ENCODE data around the gene LRRC55. TPM values are rescaled to one million over a fixed set of nuclear protein-coding genes. Genes with fewer than 3 reads are reported as not detected.

Gene LRRC55
- total RNA-seq, 1 experiment from 2014 or later, result not detected

DNA sequence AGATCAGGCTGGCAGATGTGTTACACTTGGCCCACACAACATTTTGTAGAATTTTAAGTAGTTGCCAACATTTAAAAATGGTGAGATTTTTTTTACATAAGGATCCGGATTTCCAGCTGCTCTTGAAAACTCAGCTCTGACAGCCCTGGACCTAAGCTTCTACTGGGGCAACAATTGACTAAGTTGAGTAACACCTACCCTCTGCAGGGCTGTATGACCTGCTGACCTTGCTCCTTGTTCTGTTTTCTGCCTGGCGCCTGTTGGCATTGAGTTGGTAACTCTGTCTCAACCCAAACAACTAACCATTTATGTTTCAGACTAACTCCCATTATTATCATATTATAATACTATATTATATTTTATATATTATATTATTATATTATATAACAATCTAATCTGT, 21.1 kb upstream of the LRRC55 start:
- ATAC-seq, result no peak
- Histone ChIP-seq H3K27ac (ENCODE audit: low read depth, low read length) (no peak overlapping the region), H3K9me2 (ENCODE audit: insufficient read depth) (no peaks in the 10 kb centered on the region), H3K79me2 (ENCODE audit: insufficient read depth, low read length) (no peaks in the 10 kb centered on the region), H2AFZ (ENCODE audit: low read depth, low read length, poor library complexity, severe bottlenecking) (no peak overlapping the region), H3K4me2 (ENCODE audit: low read length) (no peak overlapping the region), H3K9ac (ENCODE audit: low read length) (no peak overlapping the region), H3K4me3 (replicated peaks in 1 of 2; ENCODE audit: low read depth in 1 of 2, low read length in 2 of 2) (no peak overlapping the region), H4K20me1 (ENCODE audit: insufficient read depth) (no peaks in the 10 kb centered on the region), H3K4me1 (ENCODE audit: control insufficient read depth in 1 of 2, insufficient read depth in 2 of 2, low read length in 2 of 2) (no peaks in the 10 kb centered on the region), H3K27me3 (ENCODE audit: insufficient read depth, low read length) (peaks cover 48% of the 10 kb centered on the region), H3K9me3 (ENCODE audit: control insufficient read depth in 1 of 2, insufficient read depth in 1 of 2, low read depth in 1 of 2, low read length in 2 of 2) (no peaks in the 10 kb centered on the region), H3K36me3 (ENCODE audit: control insufficient read depth in 1 of 2, insufficient read depth in 2 of 2, low read length in 2 of 2) (no peaks in the 10 kb centered on the region)
- RAD21 ChIA-PET (ENCODE audit: low non-redundant PET in 1 of 2, low total read pairs in 2 of 2, uncharacterized antibody in 2 of 2, unreplicated experiment in 2 of 2), result no interaction called here
- DNase-seq (ENCODE audit: low read depth, low spot score), result no peak
- POLR2A ChIA-PET, result no interaction called here
- CTCF ChIA-PET, result no interaction called here
- no TSS peak for BruUV-seq (replicated peaks)
- TF ChIP-seq TCF7L2 (IDR thresholded peaks at IDR 0.05; ENCODE audit: borderline replicate concordance, extremely low read depth, insufficient read depth, insufficient read length) (no peak), ZFX (IDR thresholded peaks at IDR 0.05) (no peak), SP1 (IDR thresholded peaks at IDR 0.05; ENCODE audit: low read depth) (no peak), FOSL1 (IDR thresholded peaks at IDR 0.05; ENCODE audit: low read depth) (no peak), RAD21 (IDR thresholded peaks at IDR 0.05; ENCODE audit: low read depth) (no peak), MAX (IDR thresholded peaks at IDR 0.05) (no peak), SRF (IDR thresholded peaks at IDR 0.05; ENCODE audit: low read depth) (no peak), EZH2phosphoT487 (IDR thresholded peaks at IDR 0.05; ENCODE audit: borderline replicate concordance) (no peak), CEBPB (IDR thresholded peaks at IDR 0.05; ENCODE audit: low read depth) (no peak), CBX3 (IDR thresholded peaks at IDR 0.05; ENCODE audit: low read depth) (no peak), POLR2A (IDR thresholded peaks at IDR 0.05; ENCODE audit: borderline replicate concordance, extremely low read depth, insufficient read depth, insufficient read length) (no peak), POLR2AphosphoS5 (IDR thresholded peaks at IDR 0.05; ENCODE audit: low read depth, low read length) (no peak), JUND (IDR thresholded peaks at IDR 0.05) (no peak), YY1 (IDR thresholded peaks at IDR 0.05; ENCODE audit: extremely low read depth, insufficient replicate concordance, low read depth, low read length) (no peak), SIN3A (IDR thresholded peaks at IDR 0.05; ENCODE audit: low read depth) (no peak), ZNF274 (IDR thresholded peaks at IDR 0.05; ENCODE audit: low read depth, low read length) (no peak), ZBTB33 (IDR thresholded peaks at IDR 0.05; ENCODE audit: extremely low read depth, insufficient replicate concordance, low read length) (no peak)
- TF ChIP-seq, protein P1, sequence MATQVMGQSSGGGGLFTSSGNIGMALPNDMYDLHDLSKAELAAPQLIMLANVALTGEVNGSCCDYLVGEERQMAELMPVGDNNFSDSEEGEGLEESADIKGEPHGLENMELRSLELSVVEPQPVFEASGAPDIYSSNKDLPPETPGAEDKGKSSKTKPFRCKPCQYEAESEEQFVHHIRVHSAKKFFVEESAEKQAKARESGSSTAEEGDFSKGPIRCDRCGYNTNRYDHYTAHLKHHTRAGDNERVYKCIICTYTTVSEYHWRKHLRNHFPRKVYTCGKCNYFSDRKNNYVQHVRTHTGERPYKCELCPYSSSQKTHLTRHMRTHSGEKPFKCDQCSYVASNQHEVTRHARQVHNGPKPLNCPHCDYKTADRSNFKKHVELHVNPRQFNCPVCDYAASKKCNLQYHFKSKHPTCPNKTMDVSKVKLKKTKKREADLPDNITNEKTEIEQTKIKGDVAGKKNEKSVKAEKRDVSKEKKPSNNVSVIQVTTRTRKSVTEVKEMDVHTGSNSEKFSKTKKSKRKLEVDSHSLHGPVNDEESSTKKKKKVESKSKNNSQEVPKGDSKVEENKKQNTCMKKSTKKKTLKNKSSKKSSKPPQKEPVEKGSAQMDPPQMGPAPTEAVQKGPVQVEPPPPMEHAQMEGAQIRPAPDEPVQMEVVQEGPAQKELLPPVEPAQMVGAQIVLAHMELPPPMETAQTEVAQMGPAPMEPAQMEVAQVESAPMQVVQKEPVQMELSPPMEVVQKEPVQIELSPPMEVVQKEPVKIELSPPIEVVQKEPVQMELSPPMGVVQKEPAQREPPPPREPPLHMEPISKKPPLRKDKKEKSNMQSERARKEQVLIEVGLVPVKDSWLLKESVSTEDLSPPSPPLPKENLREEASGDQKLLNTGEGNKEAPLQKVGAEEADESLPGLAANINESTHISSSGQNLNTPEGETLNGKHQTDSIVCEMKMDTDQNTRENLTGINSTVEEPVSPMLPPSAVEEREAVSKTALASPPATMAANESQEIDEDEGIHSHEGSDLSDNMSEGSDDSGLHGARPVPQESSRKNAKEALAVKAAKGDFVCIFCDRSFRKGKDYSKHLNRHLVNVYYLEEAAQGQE (IDR thresholded peaks at IDR 0.05; ENCODE audit: low read depth), result no peak
- TF ChIP-seq, protein P2, sequence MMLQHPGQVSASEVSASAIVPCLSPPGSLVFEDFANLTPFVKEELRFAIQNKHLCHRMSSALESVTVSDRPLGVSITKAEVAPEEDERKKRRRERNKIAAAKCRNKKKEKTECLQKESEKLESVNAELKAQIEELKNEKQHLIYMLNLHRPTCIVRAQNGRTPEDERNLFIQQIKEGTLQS (IDR thresholded peaks at IDR 0.05), result no peak
- TF ChIP-seq, protein P3, sequence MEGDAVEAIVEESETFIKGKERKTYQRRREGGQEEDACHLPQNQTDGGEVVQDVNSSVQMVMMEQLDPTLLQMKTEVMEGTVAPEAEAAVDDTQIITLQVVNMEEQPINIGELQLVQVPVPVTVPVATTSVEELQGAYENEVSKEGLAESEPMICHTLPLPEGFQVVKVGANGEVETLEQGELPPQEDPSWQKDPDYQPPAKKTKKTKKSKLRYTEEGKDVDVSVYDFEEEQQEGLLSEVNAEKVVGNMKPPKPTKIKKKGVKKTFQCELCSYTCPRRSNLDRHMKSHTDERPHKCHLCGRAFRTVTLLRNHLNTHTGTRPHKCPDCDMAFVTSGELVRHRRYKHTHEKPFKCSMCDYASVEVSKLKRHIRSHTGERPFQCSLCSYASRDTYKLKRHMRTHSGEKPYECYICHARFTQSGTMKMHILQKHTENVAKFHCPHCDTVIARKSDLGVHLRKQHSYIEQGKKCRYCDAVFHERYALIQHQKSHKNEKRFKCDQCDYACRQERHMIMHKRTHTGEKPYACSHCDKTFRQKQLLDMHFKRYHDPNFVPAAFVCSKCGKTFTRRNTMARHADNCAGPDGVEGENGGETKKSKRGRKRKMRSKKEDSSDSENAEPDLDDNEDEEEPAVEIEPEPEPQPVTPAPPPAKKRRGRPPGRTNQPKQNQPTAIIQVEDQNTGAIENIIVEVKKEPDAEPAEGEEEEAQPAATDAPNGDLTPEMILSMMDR (IDR thresholded peaks at IDR 0.05 in 2 of 3, conservative IDR thresholded peaks at IDR 0.05 in 1 of 3; ENCODE audit: borderline replicate concordance in 1 of 3, insufficient read depth in 1 of 3, low read depth in 2 of 3, low read length in 2 of 3), result no peak
- intact Hi-C loops (cut with micrococcal nuclease), result no loop called here
